ENCODE measurements around the gene CAV1. TPM values are rescaled to one million over a fixed set of nuclear protein-coding genes. Genes with fewer than 3 reads are reported as not detected.

The CAV1 gene
- total and polyA plus RNA-seq, 2 experiments from 2014 or later = 16.0 to 21.1 TPM

Small RNA genes within 50 kb of the gene (small RNA-seq; reads per million reads assigned to genes)
- not detected for gene AC006159.2 (ENCODE audit: low replicate concordance)

Other genes starting within 250 kb of the CAV1 start
- gene CAV2, start 25.3 kb upstream of the CAV1 start, total RNA-seq (2014; rRNA removed; shearing (Covaris generic)) = 3.5 and 6.6 TPM in 2 replicates
- 4.2 and 5.4 TPM in 2 replicates for gene CAV2, start 25.3 kb upstream of the CAV1 start, polyA plus RNA-seq (2016; fragmentation: Nextera tagmentation; extraction: Ambion mirVana)
- 16.3 and 23.1 TPM in 2 replicates for gene MET, start 147.2 kb downstream of the CAV1 start, total RNA-seq (2014; rRNA removed; shearing (Covaris generic))
- 3.8 and 4.8 TPM in 2 replicates for gene MET, start 147.2 kb downstream of the CAV1 start, polyA plus RNA-seq (2016; fragmentation: Nextera tagmentation; extraction: Ambion mirVana)